GM12878 (cell line): ENCODE measurements around the gene CCL3. TPM values are rescaled to one million over a fixed set of nuclear protein-coding genes. Genes with fewer than 3 reads are reported as not detected.

Experiments used
- ATAC-seq: fragments of 200-7000 bp; cut with Tn5 transposase; 3 replicates; pipeline ENCODE4 v1.9.1; 2020; ENCODE audit warnings: mild to moderate bottlenecking, moderate library complexity
- BruUV-seq: library from RNA; stranded (reverse); fragments of 400-500 nt; replicated peaks from 2 replicates; lab custom pipeline; 2021; lab: Mats Ljungman, UMichigan
- CTCF ChIA-PET: fragments of 300-600 bp; sonication (Branson Sonifier 250); formaldehyde crosslinking; extraction: SDS; loops from one replicate; lab custom pipeline; 2021; ENCODE audit warnings: inconsistent platforms; lab: Yijun Ruan, JAX
- POLR2A ChIA-PET: fragments of 350-600 bp; formaldehyde crosslinking; extraction: SDS; loops from one replicate; lab custom pipeline; 2021; ENCODE audit warnings: inconsistent platforms; lab: Charles Lee
- RAD21 ChIA-PET: fragments of 300-600 bp; sonication (Branson Sonifier 250); formaldehyde crosslinking; loops from one replicate; lab custom pipeline; 2023; ENCODE audit warnings: antibody characterized with exemption; ENCODE audit not compliant: unreplicated experiment; lab: Charles Lee
- SMC1A ChIA-PET: fragments of 300-600 bp; sonication (Branson Sonifier 250); formaldehyde crosslinking; loops from one replicate; lab custom pipeline; 2023; ENCODE audit not compliant: unreplicated experiment, uncharacterized antibody; lab: Charles Lee
- DNase-seq: peaks from one replicate; pipeline ENCODE4 v3.0.0-alpha.2; 2011; ENCODE audit warnings: low read depth, low spot score
- FAIRE-seq: peaks from 3 replicates; lab custom pipeline; 2011; peaks lifted over from hg19 to GRCh38; lab: Jason Lieb, UNC
- H2AFZ ChIP-seq: 2 replicates; pipeline ENCODE4 v1.6.0; 2011; ENCODE audit warnings: low read depth, low read length, control low read depth; ENCODE audit not compliant: control insufficient read depth
- H3K27ac ChIP-seq: 2 replicates; pipeline ENCODE4 v1.5.1; 2011; ENCODE audit warnings: control low read depth; ENCODE audit not compliant: control insufficient read depth, insufficient read depth
- H3K27me3 ChIP-seq, 2 experiments: replicated peaks in 1 of 2; 2 replicates each; pipeline versions ENCODE4 v1.6.0 to v1.6.1; 2011; ENCODE audit warnings: low read length in 1 of 2; ENCODE audit not compliant: control insufficient read depth in 2 of 2, insufficient read depth in 2 of 2
- H3K36me3 ChIP-seq, 2 experiments: 2 replicates each; pipeline ENCODE4 v1.5.1; 2011; ENCODE audit warnings: low read length in 1 of 2; ENCODE audit not compliant: control insufficient read depth in 2 of 2, insufficient read depth in 2 of 2
- H3K4me1 ChIP-seq: 2 replicates; pipeline ENCODE4 v1.6.1; 2011; ENCODE audit warnings: mild to moderate bottlenecking, low read length, moderate library complexity, mixed read lengths; ENCODE audit not compliant: control insufficient read depth, insufficient read depth
- H3K4me2 ChIP-seq: 2 replicates; pipeline ENCODE4 v1.6.0; 2011; ENCODE audit warnings: control low read depth; ENCODE audit not compliant: control insufficient read depth, insufficient read depth
- H3K4me3 ChIP-seq: fragments of 200-600 bp; sonication (generic); 2 replicates; pipeline ENCODE4 v1.5.1; 2016
- H3K79me2 ChIP-seq: 2 replicates; pipeline ENCODE4 v1.6.0; 2011; ENCODE audit warnings: low read length; ENCODE audit not compliant: control insufficient read depth, insufficient read depth
- H3K9ac ChIP-seq: 2 replicates; pipeline ENCODE4 v1.8.0; 2011; ENCODE audit warnings: low read length, control low read depth, mixed read lengths; ENCODE audit not compliant: control insufficient read depth, insufficient read depth
- H3K9me3 ChIP-seq: replicated peaks from 3 replicates; pipeline ENCODE4 v1.5.1; 2011; ENCODE audit warnings: mild to moderate bottlenecking, low read length; ENCODE audit not compliant: control insufficient read depth, insufficient read depth
- H4K20me1 ChIP-seq: 2 replicates; pipeline ENCODE4 v1.6.0; 2011; ENCODE audit not compliant: control insufficient read depth, insufficient read depth
- BMI1 ChIP-seq: fragments of 450-650 bp; IDR thresholded peaks from 2 replicates; pipeline ENCODE4 v1.6.1; 2016; ENCODE audit warnings: mild to moderate bottlenecking, moderate library complexity, borderline replicate concordance
- E4F1 ChIP-seq: fragments of 450-650 bp; IDR thresholded peaks from 2 replicates; pipeline ENCODE4 v1.6.1; 2018; ENCODE audit warnings: borderline replicate concordance, mild to moderate bottlenecking; ENCODE audit not compliant: partially characterized antibody
- EZH2 ChIP-seq: IDR thresholded peaks from 2 replicates; pipeline ENCODE4 v1.6.1; 2012; ENCODE audit warnings: low read depth, mild to moderate bottlenecking, control low read depth, inconsistent platforms, low read length, borderline replicate concordance; ENCODE audit not compliant: control insufficient read depth
- JUNB ChIP-seq: IDR thresholded peaks from 2 replicates; pipeline ENCODE4 v1.6.1; 2016; ENCODE audit warnings: antibody characterized with exemption, mild to moderate bottlenecking
- KLF5 ChIP-seq: fragments of 450-650 bp; IDR thresholded peaks from 2 replicates; pipeline ENCODE4 v1.6.1; 2014; ENCODE audit warnings: mild to moderate bottlenecking; ENCODE audit not compliant: partially characterized antibody
- MAX ChIP-seq: IDR thresholded peaks from 2 replicates; pipeline ENCODE4 v1.6.1; 2012; ENCODE audit warnings: low read depth, low read length, improper control_type of control experiment
- NBN ChIP-seq: fragments of 450-650 bp; IDR thresholded peaks from 2 replicates; pipeline ENCODE4 v1.6.1; 2016
- NR2F1 ChIP-seq: fragments of 450-650 bp; conservative IDR thresholded peaks from 2 replicates; pipeline ENCODE4 v1.6.1; 2017; ENCODE audit warnings: mild to moderate bottlenecking
- TARDBP ChIP-seq: IDR thresholded peaks from 2 replicates; pipeline ENCODE4 v1.6.1; 2016; ENCODE audit warnings: borderline replicate concordance
- TCF7 ChIP-seq: IDR thresholded peaks from 2 replicates; pipeline ENCODE4 v1.6.1; 2014; ENCODE audit warnings: antibody characterized with exemption, borderline replicate concordance
- USF2 ChIP-seq: IDR thresholded peaks from 2 replicates; pipeline ENCODE4 v1.6.1; 2011; ENCODE audit warnings: low read depth, low read length, improper control_type of control experiment, borderline replicate concordance
- ZBTB4 ChIP-seq: fragments of 450-650 bp; formaldehyde crosslinking; IDR thresholded peaks from 2 replicates; pipeline ENCODE4 v1.4.0; 2022; ENCODE audit warnings: mild to moderate bottlenecking, moderate library complexity
- ZNF24 ChIP-seq: fragments of 450-650 bp; IDR thresholded peaks from 2 replicates; pipeline ENCODE4 v1.6.1; 2017; ENCODE audit warnings: antibody characterized with exemption, mild to moderate bottlenecking
- ZNF384 ChIP-seq: IDR thresholded peaks from 2 replicates; pipeline ENCODE4 v1.6.1; 2012; ENCODE audit warnings: low read depth, mild to moderate bottlenecking, low read length, improper control_type of control experiment, borderline replicate concordance
- ZSCAN29 ChIP-seq: fragments of 450-650 bp; IDR thresholded peaks from 2 replicates; pipeline ENCODE4 v1.6.1; 2017; ENCODE audit warnings: mild to moderate bottlenecking, moderate library complexity
- in situ Hi-C: fragments of 300-500 bp; cut with MboI; formaldehyde crosslinking; loops from 9 replicates; pipeline ENCODE4 v1.14.3; 2018; ENCODE audit warnings: mixed read lengths
- intact Hi-C: fragments of 100-400 bp; cut with micrococcal nuclease; formaldehyde crosslinking; loops from one replicate; pipeline ENCODE4 v1.14.2; 2022; ENCODE audit not compliant: unreplicated experiment
- polyA plus RNA-seq, 11 experiments: library from polyadenylated mRNA; depleted of rRNA in 4 of 11; unstranded in 6 of 11; stranded (reverse) in 5 of 11; fragments of >200 nt; fragmentation: Nextera tagmentation in 4 of 11; fragmentation: Illumina TruSeq in 1 of 11; extraction: Ambion mirVana in 4 of 11; extraction: Trizol in 1 of 11; gene quantifications; 1 replicate in 1 of 11; 2 replicates in 10 of 11; pipeline versions ENCODE4 v1.2.1 to v1.2.3, GENCODE V29; 2011 to 2016; ENCODE audit warnings: inconsistent platforms in 2 of 11, missing spikeins in 2 of 11, low read depth in 1 of 11
- total RNA-seq, 4 experiments: library from RNA; depleted of rRNA in 3 of 4; stranded (reverse); fragments of >200 nt in 3 of 4; fragmentation: Illumina TruSeq in 1 of 4; extraction: Trizol in 1 of 4; gene quantifications; 2 replicates each; pipeline versions ENCODE4 v1.2.1 to v1.2.3, GENCODE V29; 2013 to 2021

Gene CCL3
- total and polyA plus RNA-seq, 10 of the 15 experiments (the other 5 are each of a cell fraction or from before 2014, with no cell fraction given) = 96.5 to 1,488 (median 199) TPM

- ChIA-PET RAD21 (interaction anchor here (1.0 to 2.3 kb wide), 5 partner anchors 21 to 100 kb away, joined by 4 to 9 read pairs (median 6); partner anchors contain the start of gene CCL3), SMC1A (interaction anchor here (0.9 to 15.8 kb wide), 9 partner anchors 10 to 93 kb away, joined by 3 to 341 read pairs (median 4); partner anchors contain the start of genes CCL16, CCL3 and CCL4), POLR2A (no interaction called here), CTCF (interaction anchor here (1.1 to 14.1 kb wide), 7 partner anchors 13 to 93 kb away, joined by 4 to 392 read pairs (median 5); partner anchors contain the start of gene CCL16)
- Histone ChIP-seq H3K4me2 (no peak overlapping the region), H3K4me1 (peaks cover 10% of the 10 kb centered on the region), H3K9me3 (no peaks in the 10 kb centered on the region; the same call in 2 of the 3 replicates), H3K4me3 (no peak overlapping the region), H2AFZ (no peak overlapping the region), H4K20me1 (no peaks in the 10 kb centered on the region), H3K27me3 (0 out of 4 replicates have a peak, but pooled peaks cover 0 to 2% of the 10 kb centered on the region in 2 experiments), H3K9ac (no peak overlapping the region), H3K36me3 (no peaks in the 10 kb centered on the region), H3K27ac (no peak overlapping the region), H3K79me2 (no peaks in the 10 kb centered on the region)
- DNase-seq (no peak), ATAC-seq (no peak), FAIRE-seq (no peak)
- in situ Hi-C loops = no loop called here
- TF ChIP-seq E4F1 = no peak
- no peak for TF ChIP-seq KLF5
- no peak for TF ChIP-seq ZSCAN29
- TF ChIP-seq TCF7 = no peak
- TF ChIP-seq USF2 = no peak
- TF ChIP-seq EZH2 = no peak
- TF ChIP-seq JUNB = no peak
- no peak for TF ChIP-seq NBN
- TF ChIP-seq MAX = no peak
- no peak for TF ChIP-seq NR2F1
- no peak for TF ChIP-seq ZNF24
- no peak for TF ChIP-seq ZNF384
- TF ChIP-seq TARDBP = no peak
- no peak for TF ChIP-seq BMI1
- TF ChIP-seq ZBTB4 (CRISPR knock-in tag) = no peak
- BruUV-seq = no TSS peak
- intact Hi-C loops = no loop called here
Measured at GRCh38 chr17:36069136-36069535, 20.8 kb downstream of the CCL3 start.
